ENCODE results near the gene ITGB3. TPM values are rescaled to one million over a fixed set of nuclear protein-coding genes. Genes with fewer than 3 reads are reported as not detected.

The ITGB3 gene
- total and polyA plus RNA-seq, 10 of the 15 experiments (the other 5 are each of a cell fraction or from before 2014, with no cell fraction given) = 0.69 to 22.8 (median 13.6) TPM

- Histone ChIP-seq H3K4me2 (ENCODE audit: control insufficient read depth, insufficient read depth) (no peak overlapping the region), H2AFZ (ENCODE audit: control insufficient read depth, low read depth, low read length) (no peak overlapping the region), H3K27ac (ENCODE audit: control insufficient read depth, insufficient read depth) (no peak overlapping the region), H3K9ac (ENCODE audit: control insufficient read depth, insufficient read depth, low read length) (no peak overlapping the region), H3K79me2 (ENCODE audit: control insufficient read depth, insufficient read depth, low read length) (no peaks in the 10 kb centered on the region), H3K9me3 (replicated peaks; ENCODE audit: control insufficient read depth, insufficient read depth, low read length) (no peaks in the 10 kb centered on the region), H3K27me3 (replicated peaks in 1 of 2; ENCODE audit: control insufficient read depth in 2 of 2, insufficient read depth in 2 of 2, low read length in 1 of 2) (no peaks in the 10 kb centered on the region), H4K20me1 (ENCODE audit: control insufficient read depth, insufficient read depth) (no peaks in the 10 kb centered on the region), H3K4me1 (ENCODE audit: control insufficient read depth, insufficient read depth, low read length) (peaks cover 38% of the 10 kb centered on the region), H3K36me3 (ENCODE audit: control insufficient read depth in 2 of 2, insufficient read depth in 2 of 2, low read length in 1 of 2) (peaks cover 0 to 5% of the 10 kb centered on the region in 2 experiments; a peak in 2 of 4 replicates), H3K4me3 (no peak overlapping the region)
- in situ Hi-C loops (cut with MboI) = no loop called here
- CTCF ChIA-PET = interaction anchor here (0.6 to 5.0 kb wide), 7 partner anchors 13 to 96 kb away, joined by 3 to 73 read pairs (median 8); partner anchors contain the start of gene CDC27
- no TSS peak for BruUV-seq (replicated peaks)
- ATAC-seq (no peak), DNase-seq (ENCODE audit: low read depth, low spot score) (no peak), FAIRE-seq (no peak)
- RAD21 ChIA-PET (ENCODE audit: unreplicated experiment) = interaction anchor here (4.0 to 6.7 kb wide), 3 partner anchors 8 to 55 kb away, joined by 38 to 68 read pairs (median 43); no protein-coding TSS in a partner anchor
- TF ChIP-seq SMAD1 (IDR thresholded peaks at IDR 0.05; ENCODE audit: low read depth, partially characterized antibody) (no peak), RBBP5 (conservative IDR thresholded peaks at IDR 0.05) (no peak), NR2C1 (IDR thresholded peaks at IDR 0.05) (no peak), SMARCA5 (IDR thresholded peaks at IDR 0.05) (no peak), HSF1 (IDR thresholded peaks at IDR 0.05; ENCODE audit: low read depth, low read length) (no peak), NRF1 (conservative IDR thresholded peaks at IDR 0.05; ENCODE audit: low read depth, low read length) (no peak), FOS (IDR thresholded peaks at IDR 0.05; ENCODE audit: borderline replicate concordance, extremely low read depth, insufficient read length) (no peak), RB1 (IDR thresholded peaks at IDR 0.05; ENCODE audit: borderline replicate concordance) (no peak)
- 95% methylated on average over 6 of the region's 6 CpGs for WGBS (ENCODE audit: insufficient coverage, insufficient replicate concordance, low lambda C conversion rate, missing lambda C conversion rate)
- POLR2A ChIA-PET = interaction anchor here (0.5 to 7.0 kb wide), 3 partner anchors 9 to 670 kb away, joined by 4 to 42 read pairs (median 9); partner anchors contain the start of gene ITGB3
- intact Hi-C loops (cut with micrococcal nuclease; ENCODE audit: unreplicated experiment) = no loop called here
- SMC1A ChIA-PET (ENCODE audit: uncharacterized antibody, unreplicated experiment) = interaction anchor here (0.5 to 8.2 kb wide), 8 partner anchors 12 to 92 kb away, joined by 3 to 110 read pairs (median 12); partner anchors contain the start of gene ITGB3
These were observed 31.4 kb downstream of the ITGB3 start for GRCh38 chr17:47285003-47285402.
